ENCODE measurements around the gene ATG4B.
A peak's percentile ranks its signal among the peaks of the same experiment; 100 is the strongest.
"Not testable (repeated sequence)": the region's sequence is repeated elsewhere in the genome, so short reads cannot be mapped to it uniquely, and the experiment has no call there.

ATG4B gene

GRCh38 chr2:241640165-241640795 is 2.8 kb downstream of the ATG4B start:
- no peak for DNase-seq

DNA sequence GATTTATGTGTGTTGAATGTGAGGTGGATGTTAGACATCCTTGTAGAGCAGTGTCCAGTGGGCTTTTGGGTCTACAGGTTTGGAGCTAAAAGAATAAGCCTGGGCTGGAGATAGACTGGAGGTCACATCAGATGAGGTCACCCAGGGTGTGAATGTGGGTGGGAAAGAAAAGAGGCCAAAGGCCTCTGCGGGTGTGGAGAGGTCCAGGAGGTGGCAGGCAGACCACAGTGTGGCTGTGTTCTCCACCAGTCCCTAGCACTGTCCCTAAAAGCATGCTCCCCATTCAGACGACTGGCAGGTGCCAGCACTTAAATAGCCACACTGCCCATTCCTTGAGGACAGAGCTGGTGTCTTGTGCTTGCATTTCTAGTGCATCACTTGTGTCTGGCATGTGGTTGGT is 4.1 kb downstream of the ATG4B start:
- no peak for DNase-seq

- no peak for DNase-seq
These were observed 7.8 kb downstream of the ATG4B start for GRCh38 chr2:241645056-241645914.

DNA sequence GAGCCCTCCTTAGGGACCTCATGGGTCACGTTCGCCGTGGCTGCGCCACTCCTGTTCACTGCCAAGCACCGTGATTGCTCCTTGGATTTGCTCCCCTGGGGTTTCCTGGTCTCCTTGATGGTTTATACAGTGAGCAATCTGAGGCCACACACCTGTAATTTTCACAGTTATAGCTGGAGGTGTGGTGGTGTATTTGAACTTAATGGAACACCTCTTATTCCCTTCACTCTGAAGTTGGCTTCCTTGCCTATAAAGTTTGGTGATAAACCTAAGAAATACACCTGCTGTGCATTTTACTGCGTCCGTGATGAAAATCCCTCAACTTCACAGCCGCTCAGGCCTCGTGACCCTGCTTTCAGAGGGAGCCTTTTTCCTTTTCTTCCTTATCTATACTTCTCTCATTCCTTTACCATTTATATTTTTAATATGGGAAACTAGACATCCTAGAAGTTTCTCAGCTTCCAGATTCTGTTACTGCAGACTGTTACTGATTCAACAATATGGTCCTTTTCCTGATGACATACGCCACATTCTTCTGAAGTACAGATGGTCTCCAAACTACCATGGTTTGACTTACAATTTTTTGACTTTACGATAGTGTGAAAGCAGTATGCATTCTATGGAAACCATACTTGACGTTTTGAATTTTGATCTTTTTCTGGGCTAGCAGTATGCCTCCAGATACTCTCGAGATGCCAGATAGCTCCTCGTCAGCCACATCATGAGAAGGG is 8.6 kb downstream of the ATG4B start:
- DNase-seq: no peak

- DNase-seq: no peak
These were observed 11.0 kb downstream of the ATG4B start for GRCh38 chr2:241648453-241648852.

DNA sequence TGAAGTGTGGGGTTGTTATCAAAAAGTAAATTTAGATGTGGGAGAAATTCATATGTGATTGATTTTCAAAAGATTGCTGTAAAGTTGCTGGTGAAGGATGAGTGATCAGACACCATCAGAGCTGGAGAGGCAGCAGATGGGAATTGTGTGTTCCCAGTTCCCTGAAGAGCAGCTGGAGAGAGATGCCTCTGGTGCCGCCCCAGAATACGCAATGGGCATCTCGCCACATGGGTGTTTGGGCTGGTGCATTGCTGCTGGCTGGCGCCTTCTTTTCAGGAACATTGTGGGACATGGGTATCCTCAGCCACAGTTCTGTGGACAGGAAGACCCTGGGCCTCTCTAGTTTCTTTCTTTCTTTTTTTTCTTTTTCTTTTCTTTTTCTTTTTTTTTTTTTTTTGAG is 11.9 kb downstream of the ATG4B start:
- no peak for DNase-seq

DNA sequence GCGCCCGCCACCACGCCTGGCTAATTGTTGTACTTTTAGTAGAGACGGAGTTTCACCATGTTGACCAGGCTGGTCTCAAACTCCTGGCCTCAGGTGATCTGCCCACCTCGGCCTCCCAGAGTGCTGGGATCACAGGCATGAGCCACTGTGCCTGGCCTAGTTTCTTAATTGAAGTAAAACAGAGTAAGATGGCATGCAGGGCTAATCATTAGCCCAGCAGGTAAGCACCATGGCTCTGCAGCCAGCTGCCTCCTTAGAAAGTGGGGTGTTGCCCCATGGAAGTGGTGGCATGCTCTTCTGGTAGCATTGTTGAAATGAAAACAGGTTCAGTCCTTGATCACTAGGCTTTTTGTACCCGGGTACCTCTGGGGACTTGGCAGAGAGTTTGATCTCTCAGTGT is 12.4 kb downstream of the ATG4B start:
- DNase-seq: no peak

DNA sequence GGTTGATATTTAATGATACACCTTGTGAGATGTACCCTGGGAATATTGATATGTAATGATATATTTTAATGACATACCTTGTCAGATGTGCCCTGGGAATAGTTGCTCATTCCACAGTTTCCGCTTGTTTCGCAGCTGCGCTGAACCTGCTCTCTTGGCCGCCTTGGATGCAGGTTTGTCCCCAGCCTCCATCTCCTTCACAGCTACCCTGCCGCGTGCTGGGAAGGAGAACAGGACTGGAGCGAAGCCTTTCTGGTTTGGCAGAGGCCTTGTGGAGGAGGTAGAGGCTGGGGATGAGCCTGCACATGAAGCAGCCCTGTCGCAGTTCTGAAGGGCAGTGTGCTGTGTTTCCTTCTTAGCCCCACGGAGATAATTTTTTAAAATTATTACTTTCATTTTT is 14.6 kb downstream of the ATG4B start:
- DNase-seq: no peak

DNA sequence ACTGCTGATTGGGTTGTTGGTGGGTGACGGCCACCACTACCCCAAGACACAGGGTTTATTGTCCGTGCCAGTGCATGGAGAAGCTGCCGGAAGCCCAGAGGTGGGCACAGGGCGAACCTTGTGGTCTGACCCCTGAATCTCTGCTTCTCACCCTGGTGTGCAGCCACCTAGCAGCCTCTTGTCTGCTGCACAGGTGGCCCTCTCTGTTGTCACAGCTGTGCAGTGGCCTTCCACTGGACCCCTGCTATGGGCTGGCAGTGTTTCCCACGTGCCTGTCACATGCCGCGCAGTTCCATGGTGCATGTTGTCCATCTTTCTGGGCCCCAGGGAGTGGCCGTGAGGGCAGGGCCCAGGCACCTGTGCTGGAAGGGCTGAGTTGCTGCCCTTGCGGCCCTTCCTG is 15.2 kb downstream of the ATG4B start:
- DNase-seq: no peak

DNA sequence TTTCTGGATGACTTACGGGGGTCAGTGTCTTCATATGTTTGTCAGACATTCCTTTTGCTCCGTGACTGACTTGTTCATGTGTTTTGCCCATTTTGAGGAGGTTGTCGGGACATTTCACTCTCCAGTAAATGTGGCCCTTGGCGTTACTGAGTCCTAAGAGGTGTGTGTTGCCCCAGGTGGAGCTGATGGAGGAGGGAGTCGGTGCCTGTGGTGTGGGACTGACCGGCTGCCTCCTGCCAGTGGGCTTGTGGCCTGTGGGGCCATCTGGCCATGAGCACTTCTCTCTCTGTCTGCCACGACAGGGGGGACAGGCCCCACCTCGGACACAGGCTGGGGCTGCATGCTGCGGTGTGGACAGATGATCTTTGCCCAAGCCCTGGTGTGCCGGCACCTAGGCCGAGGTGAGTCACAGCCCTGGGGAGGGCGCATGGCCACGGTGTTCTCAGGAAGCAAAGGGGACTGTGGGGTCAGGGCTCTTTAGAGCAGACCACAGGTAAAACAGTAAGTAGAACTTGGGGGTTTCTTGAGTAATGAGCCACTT is 15.8 kb downstream of the ATG4B start:
- no peak for DNase-seq

DNA sequence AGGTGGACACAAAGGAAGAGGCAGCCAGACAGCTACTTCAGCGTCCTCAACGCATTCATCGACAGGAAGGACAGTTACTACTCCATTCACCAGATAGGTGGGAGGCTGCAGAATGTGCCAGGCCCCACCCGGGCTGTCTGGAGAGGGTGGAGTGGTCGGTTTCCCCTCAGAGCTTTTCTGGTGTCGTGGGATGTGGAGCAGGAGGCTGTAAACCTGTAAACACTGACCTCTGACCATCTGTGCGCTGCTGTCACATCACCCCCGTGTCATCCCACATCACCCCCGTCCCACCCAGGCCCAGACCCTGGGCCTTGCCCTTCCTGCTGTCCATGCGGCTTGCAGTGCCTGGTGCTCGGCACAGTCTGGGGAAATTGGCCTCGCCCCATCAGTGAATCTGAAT is 17.1 kb downstream of the ATG4B start:
- no peak for DNase-seq

GRCh38 chr2:241655516-241656189 is 18.2 kb downstream of the ATG4B start:
- DNase-seq: no peak

DNA sequence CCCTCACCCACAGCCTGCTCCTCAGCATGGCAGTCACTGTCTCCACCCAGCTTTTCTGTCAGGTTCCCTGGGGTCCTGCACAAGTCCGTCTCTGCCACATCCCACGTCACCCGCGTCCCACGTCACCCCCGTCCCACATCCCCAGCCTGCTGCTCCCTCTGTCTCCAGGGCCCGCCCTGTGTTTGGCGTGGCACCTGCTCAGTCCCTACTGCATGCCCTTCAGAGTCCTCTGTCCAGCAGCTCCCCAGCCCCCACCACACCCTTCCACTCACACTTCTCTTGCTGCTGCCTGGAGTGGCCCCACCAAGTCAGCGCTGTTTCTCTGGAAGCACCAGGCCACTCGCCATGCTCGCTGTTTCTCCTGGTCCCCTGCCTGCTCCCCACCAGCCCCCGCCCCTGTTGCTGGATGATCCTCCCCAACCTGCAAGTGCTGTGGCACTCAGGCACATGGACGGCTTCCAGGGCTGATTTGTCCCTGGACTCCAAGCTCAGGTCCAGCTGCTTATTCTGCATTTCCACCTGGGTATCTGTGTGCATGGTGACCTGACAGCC is 18.8 kb downstream of the ATG4B start:
- no peak for DNase-seq

DNA sequence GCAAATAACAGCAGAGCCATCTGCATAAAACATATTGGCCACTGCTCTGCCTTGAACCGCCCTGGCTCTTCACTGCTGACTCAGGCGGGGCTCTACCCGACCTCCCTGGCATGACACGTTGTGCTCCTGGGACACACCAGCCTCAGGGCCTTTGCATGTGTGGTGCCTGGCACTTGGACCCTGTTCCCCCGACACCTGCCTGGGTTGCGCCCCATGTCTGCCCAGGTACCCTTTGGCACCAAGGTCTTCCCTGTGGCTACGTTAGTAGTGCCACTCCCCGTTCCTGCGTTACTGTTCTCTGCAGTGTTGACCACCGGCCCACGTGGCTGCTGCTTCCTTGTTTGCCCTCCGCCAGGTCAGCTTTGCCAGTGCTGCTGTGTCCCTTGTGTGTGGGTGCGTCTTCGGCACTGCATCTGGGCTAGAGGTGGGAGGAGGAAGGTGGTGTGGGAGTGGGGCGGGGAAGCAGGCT is 20.3 kb downstream of the ATG4B start:
- no peak for DNase-seq

DNA sequence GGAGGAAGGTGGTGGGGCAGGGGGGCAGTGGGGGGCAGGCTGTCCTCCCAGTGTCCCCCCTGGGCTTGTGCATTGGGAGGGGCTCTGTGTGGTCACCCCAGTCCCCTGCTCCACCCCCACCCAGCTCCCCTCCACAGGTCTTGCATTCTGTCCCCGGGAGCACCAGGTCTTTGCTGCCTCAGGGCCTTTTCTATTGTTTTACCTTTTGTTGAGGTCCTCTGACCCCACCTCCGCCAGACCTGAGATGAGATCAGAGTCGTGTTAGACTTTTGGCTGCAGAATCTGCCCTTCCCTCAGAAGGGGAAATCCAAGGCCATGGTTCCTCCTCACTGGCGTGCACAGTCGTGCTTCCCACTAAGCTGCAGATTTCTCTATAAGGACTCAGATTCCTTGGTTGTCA is 20.8 kb downstream of the ATG4B start:
- DNase-seq: no peak

GRCh38 chr2:241659150-241659739 is 21.8 kb downstream of the ATG4B start:
- peak; percentile 73 for DNase-seq

GRCh38 chr2:241660593-241661213 is 23.2 kb downstream of the ATG4B start:
- DNase-seq: no peak

DNA sequence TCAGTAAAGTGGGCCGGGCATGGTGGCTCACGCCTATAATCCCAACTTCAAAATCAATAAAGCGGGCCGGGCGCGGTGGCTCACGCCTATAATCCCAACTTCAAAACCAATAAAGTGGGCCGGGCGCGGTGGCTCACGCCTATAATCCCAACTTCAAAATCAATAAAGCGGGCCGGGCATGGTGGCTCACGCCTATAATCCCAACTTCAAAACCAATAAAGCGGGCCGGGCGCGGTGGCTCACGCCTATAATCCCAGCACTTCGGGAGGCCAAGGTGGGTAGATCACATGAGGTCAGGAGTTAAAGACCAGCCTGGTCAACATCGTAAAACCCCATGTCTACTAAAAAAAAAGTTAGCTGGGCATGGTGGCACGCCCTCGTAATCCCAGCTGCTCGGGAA is 25.2 kb downstream of the ATG4B start:
- DNase-seq: not testable (repeated sequence)

- DNase-seq: no peak
These were observed 28.4 kb downstream of the ATG4B start for GRCh38 chr2:241665731-241666440.

- DNase-seq: no peak
These were observed 29.3 kb downstream of the ATG4B start for GRCh38 chr2:241666627-241667400.
